Measurements from ENCODE around the gene ACTMAP. TPM values are rescaled to one million over a fixed set of nuclear protein-coding genes. Genes with fewer than 3 reads are reported as not detected.
A peak's percentile ranks its signal among the peaks of the same experiment; 100 is the strongest.

The ACTMAP gene
- total and polyA plus RNA-seq, 9 of the 15 experiments (the other 6 are each of a cell fraction or from before 2014, with no cell fraction given), result 1.7 to 16.6 (median 4.9) TPM

DNA sequence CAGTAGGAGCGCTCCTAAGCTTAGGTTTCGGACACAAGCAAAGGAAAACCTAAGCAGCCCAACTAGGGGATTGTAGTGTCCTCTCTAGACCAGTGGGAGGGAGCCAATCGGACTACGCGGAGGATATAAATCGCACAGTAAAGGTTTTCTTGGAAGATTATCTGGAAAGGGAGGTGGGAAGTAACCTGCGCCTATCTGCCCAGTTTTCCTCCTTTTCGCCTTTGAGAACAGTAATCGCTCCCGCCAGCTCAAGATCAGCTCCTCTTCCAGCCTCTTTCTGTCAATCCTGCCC, 27.3 kb upstream of the ACTMAP start (continued):
- TF ChIP-seq, protein P1, sequence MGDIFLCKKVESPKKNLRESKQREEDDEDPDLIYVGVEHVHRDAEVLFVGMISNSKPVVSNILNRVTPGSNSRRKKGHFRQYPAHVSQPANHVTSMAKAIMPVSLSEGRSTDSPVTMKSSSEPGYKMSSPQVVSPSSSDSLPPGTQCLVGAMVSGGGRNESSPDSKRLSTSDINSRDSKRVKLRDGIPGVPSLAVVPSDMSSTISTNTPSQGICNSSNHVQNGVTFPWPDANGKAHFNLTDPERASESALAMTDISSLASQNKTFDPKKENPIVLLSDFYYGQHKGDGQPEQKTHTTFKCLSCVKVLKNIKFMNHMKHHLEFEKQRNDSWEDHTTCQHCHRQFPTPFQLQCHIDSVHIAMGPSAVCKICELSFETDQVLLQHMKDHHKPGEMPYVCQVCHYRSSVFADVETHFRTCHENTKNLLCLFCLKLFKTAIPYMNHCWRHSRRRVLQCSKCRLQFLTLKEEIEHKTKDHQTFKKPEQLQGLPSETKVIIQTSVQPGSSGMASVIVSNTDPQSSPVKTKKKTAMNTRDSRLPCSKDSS (IDR thresholded peaks at IDR 0.05; ENCODE audit: low read depth, partially characterized antibody), result no peak
- TF ChIP-seq NONO (IDR thresholded peaks at IDR 0.05; ENCODE audit: low read depth in 2 of 2, low read length in 1 of 2) (no peak), KDM5B (IDR thresholded peaks at IDR 0.05; ENCODE audit: insufficient replicate concordance, low read depth, low read length) (peak; percentile 54), TAF15 (IDR thresholded peaks at IDR 0.05; ENCODE audit: low read depth, low read length) (no peak), NR2C2 (CRISPR knock-in tag; IDR thresholded peaks at IDR 0.05) (no peak), NR2C2 (tag; IDR thresholded peaks at IDR 0.05) (no peak), TEAD4 (IDR thresholded peaks at IDR 0.05; ENCODE audit: low read length) (peak; percentile 10; the same call in 1 of the 2 replicates), TEAD4 (CRISPR knock-in tag; IDR thresholded peaks at IDR 0.05; ENCODE audit: borderline replicate concordance) (no peak), SMARCA4 (IDR thresholded peaks at IDR 0.05) (no peak; the same call in 1 of the 2 replicates), MEF2D (tag; conservative IDR thresholded peaks at IDR 0.05; ENCODE audit: low read depth) (no peak), ZNF23 (CRISPR knock-in tag; IDR thresholded peaks at IDR 0.05) (no peak), ZKSCAN3 (CRISPR knock-in tag; IDR thresholded peaks at IDR 0.05) (no peak), ZBTB7A (IDR thresholded peaks at IDR 0.05; ENCODE audit: borderline replicate concordance, control insufficient read depth, low read depth, low read length) (0 out of 2 replicates have a peak, but pooled peaks have one; percentile 8), ETS2 (tag; IDR thresholded peaks at IDR 0.05; ENCODE audit: borderline replicate concordance, poor library complexity, severe bottlenecking) (no peak), ARNT (IDR thresholded peaks at IDR 0.05) (peak in 1 of 2 experiments; percentile 40; a peak in 1 of 4 replicates)
- TF ChIP-seq, protein P2, sequence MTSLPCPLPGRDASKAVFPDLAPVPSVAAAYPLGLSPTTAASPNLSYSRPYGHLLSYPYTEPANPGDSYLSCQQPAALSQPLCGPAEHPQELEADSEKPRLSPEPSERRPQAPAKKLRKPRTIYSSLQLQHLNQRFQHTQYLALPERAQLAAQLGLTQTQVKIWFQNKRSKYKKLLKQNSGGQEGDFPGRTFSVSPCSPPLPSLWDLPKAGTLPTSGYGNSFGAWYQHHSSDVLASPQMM (CRISPR knock-in tag; IDR thresholded peaks at IDR 0.05), result no peak

Measured in K562 (cell line).